Hindlimb muscle (tissue), 1 donor: ENCODE measurements around the gene FFAR1. TPM values are rescaled to one million over a fixed set of nuclear protein-coding genes. Genes with fewer than 3 reads are reported as not detected.

ENCODE experiments used
- DNase-seq: peaks from one replicate; pipeline ENCODE4 v3.0.0-alpha.2; 2013
- polyA plus RNA-seq: library from polyadenylated mRNA; unstranded; fragments of 120-200 nt; gene quantifications from one replicate; pipeline ENCODE4 v1.2.1, GENCODE V29; 2013; ENCODE audit not compliant: insufficient read length

Gene FFAR1
- polyA plus RNA-seq: not detected

DNA sequence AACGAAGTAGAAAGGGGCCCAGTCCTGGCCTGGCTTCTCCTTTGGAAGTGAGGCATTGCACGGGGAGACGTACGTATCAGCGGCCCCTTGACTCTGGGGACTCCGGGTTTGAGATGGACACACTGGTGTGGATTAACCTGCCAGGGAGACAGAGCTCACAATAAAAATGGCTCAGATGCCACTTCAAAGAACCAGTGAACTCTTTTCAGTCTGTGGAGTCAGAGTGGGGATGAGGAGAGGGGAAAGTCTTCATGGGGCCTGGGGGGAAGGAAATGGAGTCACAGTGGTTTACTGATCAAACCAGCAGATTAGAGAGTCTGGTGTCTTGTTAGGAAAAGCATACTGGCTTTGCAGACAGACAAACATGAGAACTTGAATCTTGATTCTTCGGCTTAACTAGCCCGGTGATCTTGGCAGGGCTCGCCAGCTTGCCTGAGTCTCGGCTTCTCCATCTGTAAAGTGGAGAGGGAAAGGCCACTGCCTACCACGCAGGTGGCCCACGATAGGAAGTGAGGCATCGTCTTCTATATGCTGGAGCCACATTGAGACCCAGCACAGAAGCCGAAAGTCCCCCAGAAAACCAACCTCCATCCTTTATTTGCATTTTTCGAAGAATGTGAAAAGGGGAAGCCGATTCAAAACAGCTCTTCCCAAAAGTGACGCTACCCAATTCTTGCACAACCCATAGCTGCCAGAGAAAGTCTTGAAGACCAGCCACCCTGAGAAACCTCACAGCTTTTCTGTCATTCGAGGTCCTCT, at the start of gene FFAR1:
Gene FFAR1 (plus strand): TSS at position 732 of the 759 bp plus-strand sequence. CDS start 3,650 bp downstream, outside the sequence.
- DNase-seq: no peak

DNA sequence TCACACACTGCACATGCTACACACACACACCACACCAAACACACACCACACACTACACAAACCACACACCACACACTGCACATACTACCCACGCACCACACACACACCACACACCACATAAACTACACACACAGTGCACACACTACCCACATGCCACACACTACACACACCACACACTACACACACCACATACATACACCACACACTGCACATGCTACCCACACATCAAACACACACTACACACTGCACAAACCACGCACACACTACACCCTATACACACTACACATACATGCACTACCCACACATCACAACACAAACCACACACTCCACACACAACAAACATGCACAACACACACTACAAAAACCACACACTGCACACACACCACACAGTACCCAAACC, 49.8 kb upstream of the FFAR1 start:
- DNase-seq: no peak

DNA sequence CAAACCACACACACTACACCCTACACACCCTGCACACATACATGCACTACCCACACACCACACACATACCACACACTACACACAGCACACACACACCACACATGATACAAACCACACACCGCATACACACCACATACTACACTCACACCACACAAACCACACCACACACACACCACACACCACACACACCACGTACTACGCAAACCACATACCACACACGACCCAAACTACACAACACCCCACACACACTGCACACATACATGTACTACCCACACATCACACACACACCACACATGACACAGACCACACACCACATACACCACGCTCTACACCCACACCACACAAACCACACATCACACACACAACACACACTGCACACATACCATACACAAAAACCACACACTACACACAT, 49.1 kb upstream of the FFAR1 start:
- no peak for DNase-seq

DNA sequence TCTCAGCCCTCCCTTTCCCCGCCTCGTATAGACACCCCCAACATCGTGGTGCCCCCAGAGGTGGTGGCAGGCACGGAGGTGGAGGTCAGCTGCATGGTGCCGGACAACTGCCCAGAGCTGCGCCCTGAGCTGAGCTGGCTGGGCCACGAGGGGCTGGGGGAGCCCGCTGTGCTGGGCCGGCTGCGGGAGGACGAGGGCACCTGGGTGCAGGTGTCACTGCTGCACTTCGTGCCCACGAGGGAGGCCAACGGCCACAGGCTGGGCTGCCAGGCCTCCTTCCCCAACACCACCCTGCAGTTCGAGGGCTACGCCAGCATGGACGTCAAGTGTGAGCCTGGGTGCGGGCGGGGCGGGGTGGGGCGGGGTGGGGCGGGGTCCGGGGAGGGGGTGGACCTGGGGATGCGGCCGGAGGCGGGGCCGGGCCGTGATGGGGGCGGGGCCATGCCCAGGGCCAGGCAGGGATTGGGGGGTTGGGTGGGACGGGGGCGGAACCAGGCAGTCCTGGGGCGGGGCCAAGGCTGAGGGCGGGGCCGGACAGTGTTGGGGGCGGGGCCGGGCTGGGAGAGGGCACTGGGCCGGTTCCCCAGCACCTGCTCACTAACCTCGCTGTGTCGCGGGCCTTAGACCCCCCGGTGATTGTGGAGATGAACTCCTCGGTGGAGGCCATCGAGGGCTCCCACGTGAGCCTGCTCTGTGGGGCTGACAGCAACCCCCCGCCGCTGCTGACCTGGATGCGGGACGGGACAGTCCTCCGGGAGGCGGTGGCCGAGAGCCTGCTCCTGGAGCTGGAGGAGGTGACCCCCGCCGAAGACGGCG, 48.0 kb upstream of the FFAR1 start:
- no peak for DNase-seq

GRCh38 chr19:35300339-35300649, 47.4 kb upstream of the FFAR1 start:
- DNase-seq: no peak

GRCh38 chr19:35301961-35302360, 45.7 kb upstream of the FFAR1 start:
- no peak for DNase-seq

GRCh38 chr19:35302446-35302845, 45.3 kb upstream of the FFAR1 start:
- no peak for DNase-seq

DNA sequence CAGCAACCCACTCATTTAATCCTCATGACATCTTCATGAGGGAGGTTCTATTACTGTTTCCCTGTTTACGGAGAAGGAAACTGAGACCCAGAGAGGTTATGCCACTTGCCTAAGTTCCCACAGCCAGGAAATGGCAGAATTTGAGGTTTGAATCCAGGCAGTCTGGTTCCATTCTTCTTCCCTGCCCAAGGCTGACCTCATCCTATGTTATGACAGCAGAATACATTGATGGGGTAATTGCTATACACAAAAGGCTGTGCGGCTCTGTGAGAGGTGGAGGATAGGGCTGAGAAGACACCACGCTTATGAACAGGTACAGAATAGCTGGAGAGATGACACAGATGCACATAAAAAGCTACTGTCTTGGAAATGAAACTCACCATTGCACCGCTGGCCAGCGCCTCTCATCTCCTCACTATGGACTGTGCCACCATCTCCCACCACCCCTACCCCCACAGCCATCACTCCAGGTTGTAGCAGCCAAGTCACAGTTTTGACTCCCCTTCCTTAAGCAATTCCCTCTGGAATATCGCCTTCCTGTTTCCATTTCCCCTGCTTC, 44.3 kb upstream of the FFAR1 start:
- no peak for DNase-seq

DNA sequence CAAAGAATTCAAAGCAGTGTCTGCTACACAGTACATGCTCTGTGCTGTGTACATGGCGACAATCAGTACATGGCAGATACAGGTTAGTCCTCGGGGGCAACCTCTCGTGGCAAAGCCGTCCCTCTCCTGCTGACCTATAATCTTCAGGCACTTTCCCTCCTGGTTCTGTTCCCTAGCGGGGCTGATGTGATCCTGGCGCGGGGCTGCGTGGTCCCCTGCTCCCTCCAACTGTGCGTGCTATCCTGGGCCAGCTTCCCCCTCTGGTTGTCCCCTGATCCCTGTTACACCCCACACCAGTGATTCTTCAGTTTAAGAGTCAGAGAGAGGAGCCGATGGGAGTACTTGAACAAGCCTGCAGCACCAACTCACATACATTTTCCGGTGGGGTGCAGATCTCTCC, 43.7 kb upstream of the FFAR1 start:
- DNase-seq: no peak

DNA sequence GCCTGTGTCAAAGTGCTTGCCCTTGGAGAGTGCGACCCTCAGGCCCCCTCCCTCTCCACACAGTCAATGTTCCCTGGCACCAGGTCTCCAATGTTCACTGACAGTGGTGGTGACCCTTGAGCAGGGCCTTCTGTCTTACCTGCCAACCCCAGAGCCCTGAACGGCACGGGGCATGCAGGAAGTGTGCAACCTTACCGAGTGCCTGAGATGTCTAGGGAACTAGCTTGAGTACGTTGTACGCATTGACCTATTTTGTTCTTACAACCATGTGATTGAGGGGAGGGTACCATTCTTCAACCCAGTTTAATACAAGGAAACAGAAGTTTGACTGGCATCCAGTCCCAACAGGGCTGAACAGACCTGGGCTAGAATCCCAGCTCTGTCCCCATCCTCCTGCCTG, 42.5 kb upstream of the FFAR1 start:
- no peak for DNase-seq

- no peak for DNase-seq
Observed at GRCh38 chr19:35306473-35307246, 41.0 kb upstream of the FFAR1 start.

- peak; percentile 19 for DNase-seq
Observed at GRCh38 chr19:35307931-35308330, 39.8 kb upstream of the FFAR1 start.

- DNase-seq: no peak
Observed at GRCh38 chr19:35308910-35309309, 38.8 kb upstream of the FFAR1 start.

GRCh38 chr19:35309481-35310279, 38.0 kb upstream of the FFAR1 start:
- DNase-seq: peak; percentile 22

DNA sequence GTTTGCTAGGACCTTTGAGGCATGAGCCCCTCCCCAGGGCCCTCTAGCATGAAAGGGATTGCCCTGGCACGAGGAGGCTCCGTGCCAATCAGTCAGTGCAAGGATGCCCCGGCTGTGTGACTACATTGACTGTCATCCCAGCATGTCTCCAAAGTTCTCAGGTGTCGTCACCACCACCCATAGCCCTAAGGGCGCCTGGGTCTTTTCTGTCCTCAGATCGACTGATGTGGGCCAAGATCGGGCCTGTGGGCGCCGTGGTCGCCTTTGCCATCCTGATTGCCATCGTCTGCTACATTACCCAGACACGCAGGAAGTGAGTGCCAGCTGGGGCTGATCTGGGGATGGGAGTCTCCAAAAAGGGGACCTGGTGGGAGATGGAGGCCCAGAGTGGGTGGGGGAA, 37.4 kb upstream of the FFAR1 start:
- DNase-seq: no peak

GRCh38 chr19:35310811-35311465, 36.8 kb upstream of the FFAR1 start:
- DNase-seq: no peak

GRCh38 chr19:35311901-35312665, 35.6 kb upstream of the FFAR1 start:
- no peak for DNase-seq

DNA sequence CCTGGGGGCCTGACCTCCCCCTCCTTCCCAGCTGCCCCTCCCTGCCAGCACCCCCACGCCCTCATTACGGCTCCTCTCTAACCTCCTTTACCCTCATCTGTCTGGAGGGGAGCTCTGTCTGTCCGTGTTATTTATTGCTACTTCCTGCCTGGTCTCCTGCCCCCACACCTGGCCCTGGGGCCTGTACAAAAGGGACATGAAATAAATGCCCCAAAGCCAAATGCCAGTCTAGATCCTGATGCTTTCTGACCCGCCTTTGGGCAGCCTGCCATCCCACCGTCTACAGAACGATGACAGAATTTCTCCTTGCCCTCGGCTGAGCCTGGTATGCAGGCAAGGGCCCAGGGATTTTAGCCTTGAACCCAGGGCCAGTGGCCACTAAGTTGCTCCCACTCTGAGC, 34.1 kb upstream of the FFAR1 start:
- no peak for DNase-seq

DNA sequence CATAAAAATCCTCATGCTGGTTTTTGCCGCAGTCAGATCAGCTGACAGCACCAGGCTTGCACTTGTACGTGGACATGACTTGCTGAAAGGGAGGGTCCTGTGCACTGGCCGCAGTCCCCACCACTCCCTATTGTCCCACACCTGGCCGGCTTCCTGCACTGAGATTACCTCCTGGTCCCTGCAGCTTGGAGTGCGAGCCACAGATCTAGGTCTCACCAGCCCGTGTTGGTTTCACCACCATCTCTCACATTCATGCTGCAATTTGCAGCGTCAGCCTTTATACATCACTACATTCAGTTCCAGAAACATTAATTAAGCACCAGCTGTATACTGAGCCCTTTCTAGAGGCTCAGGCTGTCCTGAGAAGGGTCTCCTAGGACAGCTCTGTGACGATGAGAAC, 33.7 kb upstream of the FFAR1 start:
- DNase-seq: no peak

DNA sequence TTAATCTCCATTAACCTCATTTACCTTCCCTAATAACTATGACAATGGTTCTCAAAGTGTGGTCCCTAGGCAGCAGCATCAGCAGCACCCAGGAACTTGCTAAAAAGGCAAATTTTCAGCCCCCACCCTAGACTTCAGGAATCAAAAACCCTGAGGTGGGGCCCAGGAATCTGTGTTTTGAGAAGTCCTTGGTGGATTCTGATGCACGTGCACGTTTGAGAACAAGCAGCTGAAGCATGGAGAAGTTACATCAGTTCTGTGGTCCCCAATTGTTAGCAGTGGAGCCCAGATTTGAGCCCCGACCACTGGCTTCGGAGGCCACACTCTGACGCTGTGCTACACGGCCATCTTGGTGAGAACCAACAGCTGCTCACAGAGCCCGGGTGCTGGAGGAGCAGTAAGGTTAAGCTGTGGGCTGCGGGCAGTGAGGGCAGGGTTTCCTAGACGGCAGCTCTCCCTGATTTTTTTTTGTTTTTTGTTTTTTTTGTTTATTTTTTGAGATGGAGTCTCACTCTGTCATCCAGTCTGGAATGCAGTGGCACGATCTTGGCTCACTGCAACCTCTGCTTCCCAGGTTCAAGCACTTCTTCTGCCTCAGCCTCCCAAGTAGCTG, 32.7 kb upstream of the FFAR1 start:
- no peak for DNase-seq
